Measurements from ENCODE around the gene LRBA. TPM values are rescaled to one million over a fixed set of nuclear protein-coding genes. Genes with fewer than 3 reads are reported as not detected.
"Not testable (repeated sequence)": the region's sequence is repeated elsewhere in the genome, so short reads cannot be mapped to it uniquely, and the experiment has no call there.

LRBA gene
- total RNA-seq, 3 donors from 2014 or later: 26.9 to 138 (median 93.7) TPM

DNA sequence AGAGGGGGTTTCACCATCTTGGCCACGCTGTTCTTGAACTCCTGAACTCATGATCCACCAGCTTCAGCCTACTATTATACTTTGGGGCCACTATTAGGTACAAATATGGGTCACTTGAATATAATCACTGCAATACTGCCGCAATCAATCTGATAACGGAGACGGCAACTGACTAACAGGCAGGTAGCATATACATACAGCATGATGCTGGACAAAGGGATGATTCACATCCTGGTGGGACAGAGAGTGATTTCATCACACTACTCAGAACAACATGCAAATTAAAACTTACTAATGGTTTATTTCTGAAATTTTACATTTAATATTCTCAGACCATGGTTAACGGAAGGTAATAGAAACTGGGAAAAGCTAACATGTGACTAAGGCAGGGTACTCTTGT lies 10.9 kb downstream of the LRBA start:
- Histone ChIP-seq H3K9me3 (no peaks in the 10 kb centered on the region), H3K27me3 (no peaks in the 10 kb centered on the region), H3K4me3 (no peak overlapping the region), H3K36me3 (no peaks in the 10 kb centered on the region), H3K4me1 (no peaks in the 10 kb centered on the region), H3K27ac (no peak overlapping the region)
- intact Hi-C loops (cut with DNase I; ENCODE audit: low total_unique reads): no loop called here
- no peak for DNase-seq (ENCODE audit: low spot score in 2 of 2)
- TF ChIP-seq, protein P1, sequence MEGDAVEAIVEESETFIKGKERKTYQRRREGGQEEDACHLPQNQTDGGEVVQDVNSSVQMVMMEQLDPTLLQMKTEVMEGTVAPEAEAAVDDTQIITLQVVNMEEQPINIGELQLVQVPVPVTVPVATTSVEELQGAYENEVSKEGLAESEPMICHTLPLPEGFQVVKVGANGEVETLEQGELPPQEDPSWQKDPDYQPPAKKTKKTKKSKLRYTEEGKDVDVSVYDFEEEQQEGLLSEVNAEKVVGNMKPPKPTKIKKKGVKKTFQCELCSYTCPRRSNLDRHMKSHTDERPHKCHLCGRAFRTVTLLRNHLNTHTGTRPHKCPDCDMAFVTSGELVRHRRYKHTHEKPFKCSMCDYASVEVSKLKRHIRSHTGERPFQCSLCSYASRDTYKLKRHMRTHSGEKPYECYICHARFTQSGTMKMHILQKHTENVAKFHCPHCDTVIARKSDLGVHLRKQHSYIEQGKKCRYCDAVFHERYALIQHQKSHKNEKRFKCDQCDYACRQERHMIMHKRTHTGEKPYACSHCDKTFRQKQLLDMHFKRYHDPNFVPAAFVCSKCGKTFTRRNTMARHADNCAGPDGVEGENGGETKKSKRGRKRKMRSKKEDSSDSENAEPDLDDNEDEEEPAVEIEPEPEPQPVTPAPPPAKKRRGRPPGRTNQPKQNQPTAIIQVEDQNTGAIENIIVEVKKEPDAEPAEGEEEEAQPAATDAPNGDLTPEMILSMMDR (IDR thresholded peaks at IDR 0.05): no peak
- TF ChIP-seq POLR2A (IDR thresholded peaks at IDR 0.05): no peak

DNA sequence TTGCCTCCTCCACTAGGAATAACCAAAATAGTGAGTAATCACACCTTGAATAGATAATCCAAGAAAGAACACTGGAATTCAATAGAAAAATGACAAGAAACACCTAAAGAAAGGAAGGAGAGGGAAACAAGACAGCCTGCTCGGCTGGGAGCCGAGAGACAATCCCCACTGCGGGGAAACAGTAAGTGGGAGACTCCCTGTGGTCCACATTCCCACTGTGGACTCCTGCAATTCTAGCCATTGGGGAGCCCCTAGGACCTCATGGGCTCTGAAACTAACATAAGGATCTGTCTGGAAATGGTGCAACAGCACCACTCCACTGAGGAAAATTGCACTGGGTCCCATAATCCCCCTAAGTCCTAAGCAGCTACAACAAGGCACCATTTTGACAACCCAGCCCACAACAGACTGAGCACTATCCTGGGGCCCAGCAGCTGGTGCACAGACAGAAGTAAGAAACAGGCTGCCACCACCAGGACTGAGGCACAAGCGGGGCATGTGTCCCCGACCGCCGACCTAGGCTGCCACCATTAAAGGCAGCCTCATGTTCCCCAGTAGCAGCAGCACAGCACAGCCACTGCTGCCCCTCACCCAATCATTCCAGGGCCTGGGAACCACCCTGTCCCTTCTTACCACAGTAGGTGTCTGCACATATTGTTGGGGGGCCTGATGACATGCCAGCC lies 14.2 kb downstream of the LRBA start:
- no peaks in the 10 kb centered on the region for H3K36me3 ChIP-seq
- intact Hi-C loops (cut with DNase I; ENCODE audit: low total_unique reads): no loop called here
- no peaks in the 10 kb centered on the region for H3K27me3 ChIP-seq
- no peak for DNase-seq (ENCODE audit: low spot score in 2 of 2)
- H3K4me1 ChIP-seq: no peaks in the 10 kb centered on the region
- H3K4me3 ChIP-seq: no peak overlapping the region
- H3K9me3 ChIP-seq: no peaks in the 10 kb centered on the region
- no peak overlapping the region for H3K27ac ChIP-seq
- TF ChIP-seq, protein P1 (IDR thresholded peaks at IDR 0.05): no peak
- no peak for TF ChIP-seq POLR2AphosphoS5 (IDR thresholded peaks at IDR 0.05)
- TF ChIP-seq POLR2A (IDR thresholded peaks at IDR 0.05): no peak

DNA sequence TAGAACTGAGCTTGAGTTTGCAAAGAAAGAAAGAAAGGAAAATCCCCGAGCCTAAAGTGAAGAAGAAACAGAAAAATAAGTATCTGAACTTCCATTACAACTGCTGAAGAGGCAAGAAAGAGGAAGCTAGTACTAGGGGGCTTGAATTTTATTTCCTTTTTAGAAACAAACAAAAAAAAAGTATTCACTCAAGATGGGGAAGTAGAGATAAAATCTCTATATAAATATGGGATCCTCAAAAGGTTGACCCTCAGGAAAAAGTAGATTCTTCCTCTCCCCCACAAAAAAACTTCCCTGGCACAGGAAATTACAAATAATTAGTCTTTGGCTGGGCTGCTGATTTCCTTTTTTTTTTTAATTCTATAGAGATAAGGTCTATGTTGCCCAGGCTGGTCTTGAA lies 16.0 kb downstream of the LRBA start:
- intact Hi-C loops (cut with DNase I; ENCODE audit: low total_unique reads): no loop called here
- Histone ChIP-seq H3K27ac (no peak overlapping the region), H3K4me3 (no peak overlapping the region), H3K9me3 (no peaks in the 10 kb centered on the region), H3K36me3 (no peaks in the 10 kb centered on the region), H3K27me3 (no peaks in the 10 kb centered on the region), H3K4me1 (no peaks in the 10 kb centered on the region)
- DNase-seq (ENCODE audit: low spot score in 2 of 2): no peak
- no peak for TF ChIP-seq POLR2A (IDR thresholded peaks at IDR 0.05)
- TF ChIP-seq, protein P1 (IDR thresholded peaks at IDR 0.05): no peak
- TF ChIP-seq POLR2AphosphoS5 (IDR thresholded peaks at IDR 0.05): no peak

DNA sequence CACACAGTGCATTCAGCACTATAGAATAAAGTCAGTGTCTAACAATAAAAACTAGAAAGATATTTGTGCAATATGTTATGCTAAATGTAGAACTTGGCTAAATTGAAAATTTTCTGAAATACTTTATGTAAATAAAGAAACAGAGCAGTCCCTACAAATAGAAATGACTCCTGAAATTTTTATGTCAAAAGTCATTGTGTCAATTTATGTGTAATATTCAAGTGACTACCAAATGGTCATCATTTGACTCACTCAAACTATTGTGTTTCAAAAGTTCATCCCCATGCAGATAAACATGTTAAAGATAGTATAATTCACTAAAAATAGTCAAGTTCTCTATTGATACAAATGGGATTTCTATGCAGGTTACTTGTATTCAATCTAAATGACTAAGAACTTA lies 17.9 kb downstream of the LRBA start:
- Histone ChIP-seq H3K36me3 (no peaks in the 10 kb centered on the region), H3K27me3 (no peaks in the 10 kb centered on the region), H3K4me3 (no peak overlapping the region), H3K9me3 (no peaks in the 10 kb centered on the region), H3K4me1 (no peaks in the 10 kb centered on the region), H3K27ac (no peak overlapping the region)
- intact Hi-C loops (cut with DNase I; ENCODE audit: low total_unique reads): no loop called here
- no peak for DNase-seq (ENCODE audit: low spot score in 2 of 2)
- no peak for TF ChIP-seq POLR2AphosphoS5 (IDR thresholded peaks at IDR 0.05)

DNA sequence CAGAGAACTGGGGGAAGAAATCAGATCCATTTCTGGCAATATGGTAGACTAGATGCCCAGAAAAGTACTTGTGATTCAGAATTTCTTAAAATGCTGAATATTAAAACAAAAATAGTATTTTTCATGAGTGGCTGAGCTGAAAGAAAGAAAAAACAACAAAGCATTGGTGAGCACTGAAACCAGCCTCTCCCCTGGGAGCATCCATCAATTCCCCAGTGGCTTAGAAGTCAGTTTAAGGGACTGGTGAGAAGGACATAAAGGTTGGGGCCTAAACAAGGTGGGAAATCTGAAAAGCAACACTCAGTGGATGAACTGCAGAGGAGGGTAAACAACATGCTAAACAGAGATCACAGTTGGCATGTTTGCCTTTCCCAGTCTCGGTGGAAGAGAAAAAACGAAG lies 20.4 kb downstream of the LRBA start:
- no peak for TF ChIP-seq POLR2AphosphoS5 (IDR thresholded peaks at IDR 0.05)
- no peak for TF ChIP-seq POLR2A (IDR thresholded peaks at IDR 0.05)
- TF ChIP-seq, protein P1 (IDR thresholded peaks at IDR 0.05): no peak
- Histone ChIP-seq H3K4me1 (no peaks in the 10 kb centered on the region), H3K27ac (no peak overlapping the region), H3K27me3 (no peaks in the 10 kb centered on the region), H3K9me3 (no peaks in the 10 kb centered on the region), H3K4me3 (no peak overlapping the region), H3K36me3 (no peaks in the 10 kb centered on the region)
- DNase-seq (ENCODE audit: low spot score in 2 of 2): no peak
- intact Hi-C loops (cut with DNase I; ENCODE audit: low total_unique reads): no loop called here

DNA sequence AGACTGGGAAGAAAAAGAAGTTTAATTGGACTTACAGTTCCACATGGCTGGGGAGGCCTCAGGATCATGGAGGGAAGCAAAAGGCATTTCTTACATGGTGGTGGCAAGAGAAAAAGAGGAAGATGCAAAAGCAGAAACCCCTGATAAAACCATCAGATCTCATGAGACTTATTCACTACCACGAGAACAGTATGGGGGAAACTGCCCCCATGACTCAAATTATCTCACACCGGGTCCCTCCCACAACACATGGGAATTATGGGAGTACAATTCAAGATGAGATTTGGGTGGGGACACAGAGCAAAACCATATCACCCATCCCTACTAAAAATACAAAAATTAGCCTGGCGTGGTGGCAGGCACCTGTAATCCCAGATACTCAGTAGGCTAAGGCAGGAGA lies 21.5 kb downstream of the LRBA start:
- intact Hi-C loops (cut with DNase I; ENCODE audit: low total_unique reads); H3K36me3 ChIP-seq; DNase-seq (ENCODE audit: low spot score in 2 of 2): not testable (repeated sequence)

More for the DNA sequence above, 21.5 kb downstream of the LRBA start:
- H3K4me1 ChIP-seq, H3K27ac ChIP-seq, H3K4me3 ChIP-seq, H3K27me3 ChIP-seq, H3K9me3 ChIP-seq: not testable (repeated sequence)

All from breast epithelium (tissue), 4 donors.